T-helper 22 cell (primary cell): ENCODE results near the gene DTYMK.

ENCODE experiments used
- DNase-seq: peaks from one replicate; pipeline ENCODE4 v3.0.0-alpha.2; 2020; ENCODE audit warnings: low read depth

The DTYMK gene, protein sequence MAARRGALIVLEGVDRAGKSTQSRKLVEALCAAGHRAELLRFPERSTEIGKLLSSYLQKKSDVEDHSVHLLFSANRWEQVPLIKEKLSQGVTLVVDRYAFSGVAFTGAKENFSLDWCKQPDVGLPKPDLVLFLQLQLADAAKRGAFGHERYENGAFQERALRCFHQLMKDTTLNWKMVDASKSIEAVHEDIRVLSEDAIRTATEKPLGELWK

DNA sequence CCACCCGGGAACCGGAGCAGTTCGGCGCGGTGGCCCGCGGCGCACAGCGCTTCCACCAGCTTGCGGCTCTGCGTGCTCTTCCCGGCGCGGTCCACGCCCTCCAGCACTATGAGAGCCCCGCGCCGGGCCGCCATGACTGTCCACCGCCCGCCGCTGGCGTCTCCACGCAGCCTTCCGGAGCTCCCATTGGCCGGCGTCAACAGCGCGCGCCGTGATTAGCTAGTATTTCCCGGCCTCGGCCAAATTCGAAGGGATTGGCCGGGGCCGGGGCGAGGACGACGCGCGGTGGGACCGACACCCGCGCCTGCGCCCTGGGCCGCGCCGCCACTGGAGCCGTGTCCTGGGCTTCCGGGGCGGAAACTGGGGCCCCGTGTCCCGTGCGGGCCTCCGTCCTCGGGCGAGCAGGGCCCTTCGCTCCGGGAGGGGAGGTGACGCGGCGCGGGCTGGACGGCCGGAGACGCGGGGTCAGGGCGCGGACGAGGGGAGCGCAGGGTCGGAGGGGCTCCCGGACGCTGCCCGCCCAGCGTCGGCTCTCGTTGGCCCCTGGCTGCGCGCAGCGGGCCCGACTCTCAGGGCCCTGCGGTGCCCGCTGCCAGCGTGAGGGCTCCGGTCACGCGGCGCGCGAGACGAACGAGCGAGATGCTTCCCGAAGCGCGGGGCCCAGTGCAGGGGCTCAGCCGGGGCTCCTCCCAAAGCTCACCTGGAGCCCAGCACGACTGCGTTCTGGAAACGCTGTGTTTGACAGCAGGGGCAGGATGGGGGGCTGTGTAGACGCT is at the start of gene DTYMK:
Gene DTYMK, minus strand, starts transcription at position 166 of the 776 bp plus-strand sequence. Its CDS starts 32 bp downstream, at position 134.
- DNase-seq, result peak; percentile 93

DNA sequence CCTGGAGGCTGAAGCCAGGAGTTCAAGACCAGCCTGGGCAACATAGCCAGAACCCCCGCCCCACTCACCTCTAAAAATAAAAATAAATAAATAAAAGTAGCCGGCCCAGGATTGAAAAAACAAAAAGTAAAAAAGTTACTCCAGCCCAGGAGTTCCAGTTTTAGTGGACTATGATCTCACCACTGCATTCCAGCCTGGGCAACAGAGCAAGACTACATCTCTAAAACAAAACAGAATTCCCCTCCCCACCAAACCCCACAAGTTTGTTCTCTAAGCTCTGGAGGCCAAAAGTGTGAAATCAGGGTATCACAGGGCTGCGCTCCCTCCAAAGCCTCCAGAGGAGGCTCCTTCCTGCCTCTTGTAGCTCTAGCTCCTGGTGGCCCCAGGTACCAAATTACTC is 49.5 kb upstream of the DTYMK start:
- no peak for DNase-seq

DNA sequence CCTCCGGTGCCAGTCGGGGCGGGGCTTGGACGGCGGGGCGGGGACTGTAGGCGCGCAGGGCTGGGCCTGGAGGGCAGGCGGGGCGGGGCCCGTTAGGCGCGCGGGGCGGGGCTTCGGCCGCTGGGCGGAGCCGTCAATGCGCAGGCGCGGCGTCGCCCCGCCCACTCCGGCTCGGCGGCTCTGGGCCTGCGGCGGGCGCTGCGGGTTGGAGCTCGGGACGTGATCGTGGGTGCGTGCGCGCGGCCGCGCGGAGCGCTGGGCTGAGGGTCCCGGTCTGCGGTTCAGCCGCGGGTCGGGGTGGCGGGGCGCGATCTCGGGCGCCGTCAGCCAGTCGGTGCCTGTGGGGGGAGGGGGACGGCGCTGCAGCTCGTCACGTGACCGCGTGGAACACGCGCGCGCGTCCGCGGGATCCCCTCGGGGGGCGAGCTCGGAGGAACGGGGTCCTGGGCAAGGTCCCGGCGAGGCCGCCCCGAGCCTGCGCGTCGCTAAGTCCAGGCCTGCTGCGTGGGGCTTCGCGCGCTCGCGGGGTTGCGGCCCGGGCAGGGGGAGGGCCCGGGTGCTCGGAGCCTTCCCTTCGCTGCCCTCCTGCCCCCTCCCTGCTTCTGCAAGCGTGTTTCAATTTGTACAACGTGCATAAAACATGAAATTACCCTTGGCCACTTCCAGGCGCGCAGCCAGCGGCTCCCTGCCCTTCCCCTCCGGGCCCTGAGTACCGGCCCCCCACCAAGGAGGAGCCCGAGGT is 48.0 kb upstream of the DTYMK start, which contains the start of gene D2HGDH:
Gene D2HGDH, plus strand, starts transcription at position 164 of the 742 bp plus-strand sequence. CDS start 595 bp downstream, outside the sequence.
- DNase-seq, result peak; percentile 81

DNA sequence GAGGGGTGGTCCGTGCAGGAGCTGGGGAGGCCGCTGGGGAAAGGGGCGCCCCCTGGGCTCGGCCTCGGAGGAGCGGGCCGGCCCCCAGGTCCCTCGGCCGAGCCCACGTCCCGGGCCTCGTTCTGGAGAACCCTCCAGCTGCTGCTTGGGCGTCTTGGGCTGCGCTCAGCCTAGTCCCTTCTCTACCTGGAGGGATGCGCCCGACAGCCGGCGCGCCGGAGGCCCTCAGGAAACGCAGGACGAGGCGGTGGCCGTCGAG is 47.5 kb upstream of the DTYMK start:
- DNase-seq, result no peak

DNA sequence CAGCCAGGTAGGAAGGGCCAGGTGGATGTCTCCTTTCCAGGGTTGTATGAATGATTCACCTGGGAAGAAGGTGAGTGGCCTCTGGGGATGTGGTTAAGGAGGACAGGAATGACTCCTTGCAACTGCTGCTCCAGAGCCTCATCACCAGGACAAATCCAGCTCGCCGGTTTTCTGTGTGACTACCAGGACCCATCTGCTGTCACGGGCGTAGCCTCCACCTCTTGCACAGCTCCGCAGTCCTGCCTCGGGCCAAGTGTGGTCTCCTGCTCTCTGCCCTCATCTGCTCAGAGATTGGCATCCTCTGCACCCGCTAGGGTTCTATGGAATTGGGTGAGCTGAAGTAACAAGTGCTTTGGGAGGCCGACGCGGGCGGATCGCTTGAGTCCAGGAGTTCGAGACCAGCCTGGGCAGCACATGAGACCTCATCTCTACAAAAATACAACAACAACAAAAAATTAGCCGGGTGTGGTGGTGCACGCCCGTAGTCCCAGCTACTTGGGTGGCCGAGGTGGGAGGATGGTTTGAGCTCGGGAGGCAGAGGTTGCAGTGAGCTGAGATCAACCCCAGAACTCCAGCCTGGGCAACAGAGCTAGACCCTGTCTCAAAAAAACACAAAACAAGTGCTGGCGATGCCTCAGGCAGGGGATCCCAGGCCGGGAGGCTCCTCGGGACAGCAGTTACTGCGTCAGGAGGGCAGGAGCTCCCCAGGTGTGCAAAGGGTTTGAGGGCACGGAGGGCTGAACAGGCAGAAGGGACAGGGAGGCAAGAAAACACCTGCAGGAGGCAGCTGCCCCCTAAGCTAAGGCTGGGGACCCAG is 47.0 kb upstream of the DTYMK start:
- no peak for DNase-seq

DNA sequence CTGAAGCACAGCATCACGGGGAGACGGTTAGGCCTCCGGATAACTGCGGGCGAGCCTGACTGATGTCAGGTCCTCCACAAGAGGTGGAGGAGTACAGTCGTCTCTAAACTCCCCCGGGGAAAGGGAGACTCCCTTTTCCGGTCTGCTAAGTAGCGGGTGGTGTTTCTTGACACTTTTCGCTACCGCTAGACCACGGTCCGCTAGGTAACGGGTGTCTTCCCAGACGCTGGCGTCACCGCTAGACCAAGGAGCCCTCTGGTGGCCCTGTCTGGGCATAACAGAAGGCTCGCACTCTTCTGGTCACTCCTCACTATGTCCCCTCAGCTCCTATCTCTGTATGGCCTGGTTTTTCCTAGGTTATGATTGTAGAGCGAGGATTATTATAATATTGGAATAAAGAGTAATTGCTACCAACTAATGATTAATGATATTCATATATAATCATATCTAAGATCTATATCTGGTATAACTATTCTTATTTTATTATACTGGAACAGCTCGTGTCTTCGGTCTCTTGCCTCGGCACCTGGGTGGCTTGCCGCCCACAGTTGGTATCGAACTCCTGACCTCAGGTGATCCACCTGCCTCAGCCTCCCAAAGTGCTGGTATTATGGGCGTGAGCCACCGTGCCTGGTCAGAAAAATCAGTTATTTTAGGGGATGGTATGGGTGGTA is 46.0 kb upstream of the DTYMK start:
- DNase-seq, result peak; percentile 24

DNA sequence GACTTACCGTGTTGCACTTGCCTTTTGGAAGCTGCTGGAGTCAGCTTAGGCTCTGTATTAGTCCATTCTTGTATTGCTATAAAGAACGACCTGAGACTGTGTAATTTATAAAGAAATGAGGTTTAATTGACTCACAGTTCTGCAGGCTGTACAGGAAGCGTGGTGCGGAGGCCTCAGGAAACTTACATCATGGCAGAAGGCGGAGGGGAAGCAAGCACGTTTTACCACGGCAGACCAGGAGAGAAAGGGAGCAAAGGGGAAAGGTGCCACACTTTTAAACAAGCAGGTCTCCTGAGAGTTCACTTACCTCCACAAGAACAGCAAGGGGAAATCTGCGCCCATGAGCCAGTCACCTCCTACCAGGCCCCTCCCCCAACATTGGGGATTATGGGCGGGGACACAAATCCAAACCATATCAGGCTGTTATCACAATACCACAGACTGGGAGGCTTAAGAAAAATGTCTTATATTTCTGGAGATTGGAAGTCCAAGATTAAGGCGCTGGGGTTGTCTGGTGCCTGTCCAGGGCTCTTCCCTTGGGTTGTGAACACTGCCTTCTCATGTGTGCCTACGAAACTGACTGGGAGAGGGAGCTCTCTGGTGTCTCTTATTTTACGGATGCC is 44.2 kb upstream of the DTYMK start:
- no peak for DNase-seq

DNA sequence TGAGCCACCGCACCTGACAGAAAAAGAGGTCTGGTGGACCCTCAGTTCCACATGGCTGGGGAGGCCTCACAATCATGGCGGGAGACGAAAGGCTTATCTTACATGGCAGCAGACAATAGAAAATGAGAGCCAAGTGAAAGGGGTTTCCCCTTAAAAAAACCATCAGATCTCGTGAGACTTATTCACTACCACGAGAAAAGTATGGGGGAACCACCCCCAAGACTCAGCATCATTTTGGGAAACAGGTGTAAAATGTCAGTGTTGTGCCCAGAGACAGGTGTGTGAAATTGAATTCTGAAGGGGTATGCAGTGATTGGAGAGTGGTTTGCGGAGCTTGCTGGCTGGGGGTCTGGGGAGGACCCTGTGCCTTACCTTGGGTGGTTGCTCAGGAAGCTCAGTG is 43.3 kb upstream of the DTYMK start:
- DNase-seq, result no peak

DNA sequence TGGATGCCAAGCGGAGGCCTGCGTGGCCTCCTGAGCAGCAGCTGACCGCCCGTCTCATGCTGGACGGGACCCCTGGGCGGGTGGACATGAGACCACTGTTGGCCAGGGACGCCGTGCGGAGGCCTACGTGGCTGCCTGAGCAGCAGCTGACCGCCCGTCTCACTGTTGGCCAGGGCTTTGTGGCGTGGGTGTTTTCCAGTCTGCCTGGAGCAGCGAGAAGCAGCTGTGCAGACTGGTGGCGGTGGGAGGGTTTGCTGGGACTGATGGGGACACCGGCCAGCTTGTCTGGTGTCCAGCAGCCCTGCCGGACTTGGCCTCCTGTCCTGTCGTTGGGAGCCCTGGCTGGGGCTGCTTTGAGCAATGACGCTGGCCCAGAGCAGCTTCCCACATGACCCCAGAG is 42.0 kb upstream of the DTYMK start:
- DNase-seq, result no peak

DNA sequence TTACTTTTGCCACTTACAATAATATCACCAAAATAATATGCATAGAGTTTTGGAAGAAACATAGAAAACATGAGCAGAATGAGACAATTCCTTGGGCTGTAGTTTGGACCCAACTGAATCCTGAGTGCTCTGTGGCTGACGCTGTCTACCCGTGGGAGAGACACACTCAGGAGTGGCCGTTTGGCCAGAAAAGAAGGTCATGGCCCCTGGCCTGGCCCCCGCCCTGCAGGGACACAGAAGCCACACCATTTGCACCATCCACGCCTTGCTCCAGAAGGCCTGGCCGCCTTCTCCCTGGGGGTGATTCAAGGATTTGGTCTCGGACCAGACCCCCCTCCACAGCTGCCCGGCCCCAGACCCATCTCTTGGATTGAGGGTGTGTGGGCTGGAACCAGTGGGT is 41.4 kb upstream of the DTYMK start:
- DNase-seq, result no peak

DNA sequence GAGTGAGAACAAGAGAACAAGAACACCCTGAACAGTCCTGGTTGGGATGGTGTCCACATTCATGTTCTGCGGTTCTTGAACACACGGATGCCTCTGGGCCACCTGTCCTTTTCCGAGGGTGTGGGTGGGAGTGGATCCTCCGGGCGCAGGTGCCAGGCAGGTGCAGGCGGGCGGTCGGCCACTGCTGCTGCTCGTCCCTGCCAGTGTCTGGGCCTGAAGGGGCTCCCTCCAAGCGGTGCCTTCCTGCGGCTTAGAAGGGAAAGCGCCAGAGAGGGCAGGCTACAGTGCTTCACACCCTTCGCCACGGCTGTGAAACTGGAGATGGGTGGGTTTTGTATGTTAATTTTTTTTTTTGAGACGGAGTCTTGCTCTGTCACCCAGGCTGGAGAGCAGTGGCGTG is 39.8 kb upstream of the DTYMK start:
- DNase-seq, result no peak

DNA sequence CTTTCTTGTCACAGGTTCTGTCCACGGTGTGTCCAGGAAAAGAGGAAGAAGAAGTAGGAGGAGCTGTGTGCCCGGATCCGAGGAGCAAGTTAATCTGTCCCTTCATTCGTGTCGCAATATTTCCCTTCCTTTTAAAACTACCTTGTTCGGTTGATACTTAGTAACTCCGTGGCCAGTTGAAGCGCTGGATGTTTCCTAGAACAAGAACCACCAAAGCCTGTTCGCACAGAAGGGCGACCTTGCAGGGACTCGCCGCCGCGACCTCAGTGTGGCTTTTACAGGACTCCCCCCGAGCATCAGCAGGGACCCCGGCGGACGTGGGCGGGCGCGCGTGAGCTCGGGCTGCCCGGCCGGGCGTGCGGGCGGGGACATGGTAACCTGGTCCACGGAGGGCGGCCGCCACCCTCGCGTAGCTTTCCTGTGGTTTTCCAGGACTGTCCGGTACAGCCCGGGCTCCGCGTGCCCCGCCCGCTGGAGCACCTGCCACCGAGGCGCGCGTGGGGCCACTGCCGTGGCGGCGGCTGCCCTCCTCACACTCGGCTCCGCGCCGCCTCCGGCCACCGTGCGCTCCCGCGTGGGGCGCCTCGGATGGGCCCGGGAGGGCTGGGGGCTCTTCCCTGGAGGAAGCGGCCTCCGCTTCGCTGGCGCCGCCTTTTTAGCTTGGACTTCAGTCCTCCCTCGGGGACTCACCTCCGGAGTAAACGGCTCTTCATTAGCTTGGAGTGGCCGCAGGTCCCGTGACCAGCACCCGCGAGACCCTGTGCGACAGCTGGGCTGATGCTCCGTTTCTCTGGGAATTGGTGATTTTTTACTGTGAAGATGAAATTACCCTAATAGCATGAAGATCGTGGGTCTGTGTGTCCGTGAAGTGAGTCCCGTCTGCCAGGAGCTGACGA is 38.6 kb upstream of the DTYMK start:
- no peak for DNase-seq

DNA sequence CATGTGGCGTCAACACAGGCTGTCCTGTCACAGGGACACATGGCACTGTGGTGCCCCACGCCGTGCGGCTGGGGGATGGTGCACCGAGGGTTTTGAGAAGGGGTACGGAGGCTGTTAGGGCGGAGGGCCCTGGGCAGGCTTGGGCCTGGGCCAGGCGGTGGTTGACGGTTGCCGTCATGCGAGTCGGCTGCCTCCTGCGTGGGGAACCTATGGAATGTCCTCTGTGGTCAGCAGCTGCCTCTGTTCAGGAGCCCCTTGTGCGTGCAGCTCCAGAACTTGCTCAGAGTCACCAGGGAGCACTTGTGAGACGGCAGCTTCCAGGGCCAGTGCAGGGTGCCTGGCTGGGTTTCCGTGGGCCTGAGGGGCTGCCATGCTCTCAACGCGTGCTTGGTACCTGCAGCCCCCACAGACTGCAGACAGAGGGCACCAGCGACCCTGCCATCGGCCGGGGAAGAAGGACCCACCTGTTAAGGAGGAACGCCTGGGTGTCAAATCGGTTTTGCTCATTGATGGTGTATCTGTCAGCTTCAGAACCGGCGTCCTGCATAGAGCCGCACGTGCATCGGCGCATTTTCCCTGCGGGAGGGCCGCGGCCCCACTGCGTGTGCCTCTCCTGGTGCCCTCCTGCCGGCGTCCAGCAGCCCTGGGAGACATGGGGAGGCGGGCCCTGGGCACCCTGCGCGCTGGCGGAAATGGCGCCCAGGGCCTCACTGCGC is 37.8 kb upstream of the DTYMK start:
- DNase-seq, result no peak

DNA sequence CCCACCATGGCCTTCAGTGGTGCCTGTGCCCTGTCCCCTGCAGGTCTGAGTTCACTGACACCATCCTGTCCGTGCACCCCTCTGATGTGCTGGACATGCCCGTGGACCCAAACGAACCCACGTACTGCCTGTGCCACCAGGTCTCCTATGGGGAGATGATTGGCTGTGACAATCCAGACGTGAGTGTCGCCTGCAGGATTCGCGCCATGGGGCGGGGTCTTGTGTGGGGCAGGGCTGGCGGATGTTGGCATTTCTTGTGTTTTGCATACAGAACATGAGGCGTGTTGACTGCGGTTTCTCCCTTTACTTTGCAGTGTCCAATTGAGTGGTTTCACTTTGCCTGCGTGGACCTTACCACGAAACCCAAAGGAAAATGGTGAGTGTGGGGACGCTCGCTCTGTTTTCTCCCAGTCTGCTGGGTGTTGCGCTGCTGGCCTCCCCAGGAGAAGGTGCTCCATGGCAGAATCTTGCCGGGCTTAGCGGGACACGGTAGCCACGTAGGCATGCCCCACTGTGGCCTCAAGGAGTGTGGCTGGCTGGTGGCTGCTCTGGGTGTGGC is 36.4 kb upstream of the DTYMK start:
- DNase-seq, result no peak

DNA sequence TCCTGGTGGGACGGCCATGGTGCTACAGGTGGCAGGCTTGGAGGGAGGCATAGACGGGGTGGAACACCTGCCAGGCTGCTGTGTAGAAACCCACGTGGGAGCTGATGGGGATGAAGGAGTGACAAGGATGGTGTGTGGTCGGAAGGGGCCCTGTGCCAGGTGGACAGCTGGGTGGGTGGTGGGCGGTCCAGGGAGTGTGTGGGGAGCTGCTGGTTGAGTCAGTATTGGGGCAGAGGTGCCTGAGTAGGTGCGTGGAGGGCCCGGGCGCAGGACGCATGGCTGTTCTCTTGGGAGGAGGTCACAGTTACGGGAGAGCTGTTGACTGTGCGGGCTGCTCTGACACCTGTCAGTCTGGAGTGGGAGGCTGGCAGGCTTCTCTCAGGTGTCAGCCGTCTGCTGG is 35.2 kb upstream of the DTYMK start:
- DNase-seq, result no peak

DNA sequence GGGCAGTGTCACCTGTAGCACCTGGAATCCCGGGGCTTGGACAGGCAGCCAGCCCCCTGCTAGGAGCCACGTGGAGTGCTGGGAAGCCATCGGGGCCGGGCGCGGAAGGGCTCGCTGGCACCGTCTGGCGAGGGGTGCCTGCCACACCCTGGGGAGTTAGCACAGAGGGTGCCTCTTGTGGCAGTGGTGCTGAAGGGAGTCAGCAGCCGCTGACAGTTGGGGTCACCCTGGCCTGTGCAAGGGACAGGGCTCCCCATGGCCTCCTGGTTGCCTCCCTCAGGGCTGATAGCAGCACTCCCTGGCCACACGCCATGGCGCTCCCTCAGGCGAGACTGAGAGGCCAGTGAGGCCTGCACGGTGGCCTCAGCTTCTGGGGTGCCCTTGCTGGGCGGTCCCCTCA is 33.9 kb upstream of the DTYMK start:
- DNase-seq, result no peak

DNA sequence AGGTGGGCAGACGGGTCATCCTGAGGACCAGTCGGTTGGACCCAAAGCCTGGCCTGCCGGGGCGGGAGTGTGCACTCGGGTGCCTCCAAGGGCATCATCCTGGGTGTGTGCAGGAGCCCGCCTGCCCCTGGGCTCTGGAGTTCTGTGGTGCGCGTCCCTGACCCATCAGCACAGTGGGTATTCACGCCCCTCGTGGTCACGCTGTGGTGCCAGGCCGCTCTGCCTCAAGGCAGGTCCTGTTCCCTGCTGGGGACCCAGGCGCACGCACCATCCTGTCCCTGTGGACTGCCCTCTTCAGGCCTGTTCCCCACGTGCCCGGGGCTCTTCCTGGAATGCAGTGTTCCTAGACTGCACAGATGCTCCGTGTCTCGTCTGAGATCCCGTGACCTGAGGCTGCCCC is 33.5 kb upstream of the DTYMK start:
- DNase-seq, result no peak

DNA sequence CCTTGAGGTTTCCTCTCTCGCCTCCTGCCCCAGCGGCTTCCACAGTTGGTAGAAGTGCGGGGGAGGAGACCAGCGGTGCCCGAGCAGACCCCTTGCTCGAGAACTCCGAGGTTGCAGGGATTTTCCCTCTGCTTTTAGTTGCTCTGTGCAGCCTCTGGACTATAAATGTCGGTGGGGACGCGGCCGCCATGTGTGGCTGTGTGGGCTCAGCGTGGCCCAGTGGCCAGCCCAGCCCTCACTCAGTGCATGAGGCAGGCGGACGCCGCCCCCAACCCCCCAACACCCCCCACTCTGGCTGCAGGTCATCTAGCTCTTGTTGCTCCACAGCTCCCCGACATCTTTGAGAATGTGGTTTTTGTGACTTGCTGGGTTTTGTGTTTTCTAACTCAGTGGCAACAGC is 32.5 kb upstream of the DTYMK start:
- no peak for DNase-seq

DNA sequence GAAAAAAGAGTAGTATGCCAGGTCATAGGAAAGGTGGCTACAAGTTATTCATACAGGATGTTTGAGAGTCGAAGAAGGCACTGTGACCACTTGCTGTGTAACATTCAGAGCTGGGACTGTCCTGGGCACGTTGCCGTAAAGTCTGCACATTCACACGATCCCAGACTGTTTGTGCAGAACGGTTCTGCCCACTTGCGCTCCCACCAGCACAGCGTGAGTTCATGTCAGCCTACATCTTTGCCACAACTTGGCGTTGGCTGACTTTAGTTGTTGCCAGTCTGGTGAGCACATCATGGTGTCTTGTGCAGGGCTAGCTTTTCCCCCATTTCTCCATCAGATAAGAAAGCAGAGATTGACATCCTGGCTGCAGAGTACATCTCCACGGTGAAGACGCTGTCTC is 22.3 kb upstream of the DTYMK start:
- DNase-seq, result no peak
